ENCODE results near the gene MSRB2.
"Not testable (repeated sequence)": the region's sequence is repeated elsewhere in the genome, so short reads cannot be mapped to it uniquely, and the experiment has no call there.

The MSRB2 gene

DNA sequence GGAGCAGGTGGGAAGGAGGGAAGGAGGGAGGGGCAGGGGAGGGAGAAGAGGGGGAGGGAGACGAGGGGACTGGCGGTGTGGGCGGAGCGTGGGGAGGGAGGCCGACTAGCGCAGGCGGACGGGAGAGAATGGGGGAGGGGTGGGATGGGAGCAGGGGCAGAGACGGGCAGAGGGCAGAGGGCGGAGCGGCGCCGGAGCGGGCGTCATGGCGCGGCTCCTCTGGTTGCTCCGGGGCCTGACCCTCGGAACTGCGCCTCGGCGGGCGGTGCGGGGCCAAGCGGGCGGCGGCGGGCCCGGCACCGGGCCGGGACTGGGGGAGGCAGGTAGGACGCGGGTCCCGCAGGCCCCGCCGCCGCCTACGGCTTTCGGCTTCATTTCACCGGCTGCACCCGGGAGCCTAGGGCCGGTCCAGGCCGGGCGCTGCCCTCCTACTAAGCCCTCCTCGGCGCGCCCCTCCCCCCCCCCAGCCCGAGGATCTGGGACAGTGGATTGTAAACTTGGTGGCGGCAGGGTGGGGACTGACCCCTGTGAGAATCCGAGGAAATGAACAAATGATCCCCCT lies at the start of gene MSRB2:
TSS of gene MSRB2 (plus strand) at position 176 of the 562 bp plus-strand sequence. CDS start at position 206, 30 bp downstream.
- DNase-seq, result peak; percentile 75 to 89 (median 84)

GRCh38 chr10:23046027-23046426 lies 49.4 kb upstream of the MSRB2 start:
- peak in 1 of 3 experiments; percentile 23 for DNase-seq

DNA sequence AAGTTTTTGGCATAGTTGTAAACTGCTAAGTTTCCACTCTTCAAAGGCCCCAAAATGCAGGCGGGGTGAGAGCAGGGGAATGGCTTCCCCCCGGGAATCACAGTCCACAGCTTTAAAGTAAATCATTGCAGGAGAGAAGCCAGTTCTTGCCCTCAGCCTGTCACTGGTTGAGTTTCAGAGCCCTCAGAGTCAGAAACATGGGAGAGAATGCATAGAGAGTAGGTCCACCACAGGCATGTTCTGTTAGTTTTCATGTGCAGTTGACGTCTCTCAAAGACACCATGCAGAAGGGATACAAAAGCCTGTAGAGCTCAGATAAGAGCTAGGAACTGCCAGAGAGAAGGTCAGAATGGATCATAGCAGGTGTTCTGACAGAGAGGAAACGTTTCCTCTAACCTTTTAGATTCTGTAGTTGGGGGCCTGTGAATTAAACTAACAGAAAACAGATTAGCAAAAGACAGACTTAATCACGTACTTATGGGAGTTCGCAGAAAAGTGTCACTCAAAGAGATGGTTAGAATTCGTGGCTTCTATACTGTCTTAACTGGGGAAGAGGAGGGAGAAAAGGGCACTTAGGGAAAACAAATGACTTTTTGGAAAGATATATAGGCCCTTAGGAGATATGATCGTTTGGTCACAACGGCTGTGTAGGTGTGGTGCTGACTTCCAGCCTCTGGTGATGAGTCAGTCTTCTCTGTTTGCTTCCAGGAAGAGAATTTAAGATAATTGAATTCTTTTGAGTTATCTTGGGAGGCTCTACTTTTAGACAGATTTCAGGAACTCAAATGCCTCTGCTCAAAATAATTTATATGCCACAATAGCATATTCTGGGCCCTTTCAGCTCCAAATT lies 48.0 kb upstream of the MSRB2 start:
- no peak for DNase-seq

GRCh38 chr10:23048191-23048590 lies 47.2 kb upstream of the MSRB2 start:
- no peak for DNase-seq

DNA sequence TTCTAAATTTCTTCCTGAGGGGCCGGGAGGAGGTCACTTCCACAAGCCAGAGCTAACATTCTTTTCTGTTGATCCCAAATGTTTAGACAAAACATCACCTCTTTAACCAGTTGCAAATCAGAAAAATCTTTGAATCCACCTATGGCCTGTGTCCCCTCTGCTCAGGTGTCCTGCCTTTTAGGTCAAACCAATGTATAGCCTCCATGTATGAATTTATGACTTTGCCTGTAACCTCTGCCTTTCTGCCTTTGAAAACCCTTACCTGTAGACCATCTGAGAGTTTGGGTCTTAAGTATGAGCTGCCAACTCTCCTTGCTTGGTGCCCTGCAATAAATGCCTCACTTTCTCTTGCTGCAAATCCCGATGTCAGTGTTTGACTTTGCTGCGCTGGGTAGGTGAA lies 44.1 kb upstream of the MSRB2 start:
- DNase-seq, result no peak

- no peak for DNase-seq
Observed at GRCh38 chr10:23051855-23052331, 43.5 kb upstream of the MSRB2 start.

DNA sequence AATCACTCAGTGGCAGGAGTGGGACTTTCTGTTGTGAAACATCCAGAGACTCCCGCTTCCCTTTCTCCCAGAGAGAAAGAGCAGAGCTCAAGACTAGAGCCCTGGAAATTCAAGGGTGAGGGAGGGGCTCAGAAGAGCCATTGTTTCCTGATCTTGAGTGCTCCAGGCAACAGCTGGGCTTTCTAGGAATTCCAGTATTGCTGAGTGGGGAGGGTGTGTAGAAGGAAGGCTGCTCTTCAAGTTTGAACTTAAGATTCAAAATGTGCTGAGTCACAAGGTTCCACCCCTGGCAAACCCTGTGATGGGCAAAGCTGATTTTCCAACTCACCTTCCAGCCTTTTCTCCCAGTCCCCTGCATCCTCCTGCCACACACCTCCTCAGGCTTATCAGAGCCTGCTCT lies 42.3 kb upstream of the MSRB2 start:
- peak in 1 of 3 experiments; percentile 53 for DNase-seq

GRCh38 chr10:23055424-23056185 lies 39.8 kb upstream of the MSRB2 start:
- peak in 2 of 3 experiments; percentile 12 to 56 for DNase-seq

- no peak for DNase-seq
Observed at GRCh38 chr10:23056186-23056579, 39.2 kb upstream of the MSRB2 start.

DNA sequence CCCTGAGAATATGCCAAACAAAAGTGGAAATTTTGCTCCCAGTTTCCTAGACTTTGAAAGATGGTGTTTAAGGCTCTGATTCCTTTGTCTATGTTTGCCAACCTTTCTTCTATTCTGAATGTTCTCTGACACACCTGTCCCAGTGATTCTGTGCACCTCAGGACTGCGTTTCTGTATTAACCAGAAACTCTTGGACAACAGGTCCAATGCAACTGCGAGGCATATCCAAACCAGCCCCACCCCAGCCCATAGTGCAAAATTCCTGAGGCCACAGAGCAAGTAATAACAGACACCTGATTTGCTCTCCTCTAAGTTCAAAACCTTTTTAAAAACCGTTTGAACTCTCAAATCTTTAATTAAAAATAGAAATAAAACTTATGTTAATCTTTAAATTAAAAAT lies 37.0 kb upstream of the MSRB2 start:
- DNase-seq, result no peak

- peak in 1 of 3 experiments; percentile 53 for DNase-seq
Observed at GRCh38 chr10:23060918-23061317, 34.5 kb upstream of the MSRB2 start.

DNA sequence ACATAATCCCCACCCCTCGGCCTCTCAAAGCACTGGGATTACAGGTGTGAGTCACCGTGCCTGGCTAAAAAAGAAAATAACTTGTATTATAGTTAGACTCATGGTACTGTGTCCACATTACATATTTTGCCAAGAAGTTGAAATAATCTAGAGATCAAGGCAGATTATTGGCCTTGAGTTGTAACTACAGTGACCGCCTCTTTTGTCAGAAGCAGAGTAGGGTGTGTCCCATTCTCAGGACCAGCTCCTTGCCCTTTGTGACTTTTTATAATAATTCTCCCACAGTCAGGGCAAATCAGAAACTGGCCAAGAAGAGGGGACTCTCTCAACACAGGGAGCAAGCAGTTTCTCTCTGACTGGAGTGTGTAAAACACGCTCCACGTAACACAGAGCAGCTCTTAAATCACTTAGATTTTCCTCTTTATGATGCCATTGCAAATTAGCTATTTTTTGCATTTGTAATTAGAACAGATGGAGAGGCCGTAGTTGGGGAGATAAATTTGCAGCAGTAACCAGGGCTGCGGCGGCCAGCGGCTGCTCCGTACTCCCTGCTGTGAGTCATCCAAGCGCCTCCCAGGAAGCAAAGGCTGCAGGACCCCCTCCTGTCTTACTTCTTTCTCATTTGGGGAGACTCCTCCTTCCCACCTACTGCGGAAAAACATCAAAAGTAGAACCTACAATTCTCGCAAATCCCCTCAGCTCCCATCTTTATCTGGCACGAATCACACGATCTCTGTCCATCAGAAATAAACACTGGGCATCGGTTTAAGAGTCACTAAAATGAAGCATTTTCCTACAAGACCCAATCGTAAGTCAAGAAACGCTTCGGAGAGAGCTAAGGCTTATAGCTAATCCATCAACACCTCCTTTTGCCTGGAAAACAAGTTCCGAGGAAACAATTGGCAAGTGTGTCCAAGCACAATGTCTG lies 32.1 kb upstream of the MSRB2 start:
- DNase-seq, result no peak

DNA sequence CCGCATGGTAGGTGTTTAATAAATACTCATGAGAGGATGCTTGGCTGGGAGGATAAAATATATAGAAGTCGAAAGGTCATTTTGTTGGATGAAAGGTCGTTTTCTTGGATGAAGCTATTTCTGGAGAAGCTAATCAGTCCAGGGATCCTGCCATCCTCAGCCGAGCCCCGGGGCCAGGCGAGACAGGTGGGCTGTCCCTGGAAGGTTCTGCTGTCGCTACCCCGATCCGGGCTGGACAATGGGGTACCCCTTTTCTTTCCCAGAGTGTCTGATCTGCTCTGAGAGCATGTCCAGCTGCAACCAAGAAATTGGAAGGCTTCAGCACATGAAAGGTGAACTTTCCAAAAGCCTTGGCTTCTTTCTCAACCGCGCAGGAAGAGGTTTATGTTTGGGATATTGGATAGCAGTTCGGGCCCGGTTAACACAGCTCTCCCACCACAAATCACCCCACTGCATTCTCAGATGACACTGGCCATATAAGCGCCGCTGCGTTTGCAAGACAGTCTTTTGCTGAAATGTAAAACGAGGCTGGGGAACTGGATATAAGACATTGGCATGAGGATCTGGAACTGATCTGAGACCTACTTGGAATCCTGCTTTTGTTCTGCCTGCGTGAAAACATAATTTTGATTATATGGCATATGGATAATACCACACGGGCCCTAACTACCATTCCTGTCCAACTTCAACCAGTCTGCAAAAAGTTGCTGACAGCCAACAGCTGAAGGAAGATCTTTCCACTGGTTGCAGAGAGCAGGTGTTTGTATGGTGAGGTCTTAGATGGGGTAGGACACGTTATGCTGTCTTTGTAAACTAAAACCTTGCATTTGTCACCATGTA lies 31.2 kb upstream of the MSRB2 start:
- DNase-seq, result no peak

- DNase-seq, result not testable (repeated sequence)
Observed at GRCh38 chr10:23064813-23065114, 30.6 kb upstream of the MSRB2 start.

- DNase-seq, result no peak
Observed at GRCh38 chr10:23065181-23065948, 30.0 kb upstream of the MSRB2 start.

GRCh38 chr10:23067337-23067736 lies 28.0 kb upstream of the MSRB2 start:
- no peak for DNase-seq

- peak; percentile 40 to 77 (median 59) for DNase-seq
Observed at GRCh38 chr10:23067939-23068775, 27.2 kb upstream of the MSRB2 start.

DNA sequence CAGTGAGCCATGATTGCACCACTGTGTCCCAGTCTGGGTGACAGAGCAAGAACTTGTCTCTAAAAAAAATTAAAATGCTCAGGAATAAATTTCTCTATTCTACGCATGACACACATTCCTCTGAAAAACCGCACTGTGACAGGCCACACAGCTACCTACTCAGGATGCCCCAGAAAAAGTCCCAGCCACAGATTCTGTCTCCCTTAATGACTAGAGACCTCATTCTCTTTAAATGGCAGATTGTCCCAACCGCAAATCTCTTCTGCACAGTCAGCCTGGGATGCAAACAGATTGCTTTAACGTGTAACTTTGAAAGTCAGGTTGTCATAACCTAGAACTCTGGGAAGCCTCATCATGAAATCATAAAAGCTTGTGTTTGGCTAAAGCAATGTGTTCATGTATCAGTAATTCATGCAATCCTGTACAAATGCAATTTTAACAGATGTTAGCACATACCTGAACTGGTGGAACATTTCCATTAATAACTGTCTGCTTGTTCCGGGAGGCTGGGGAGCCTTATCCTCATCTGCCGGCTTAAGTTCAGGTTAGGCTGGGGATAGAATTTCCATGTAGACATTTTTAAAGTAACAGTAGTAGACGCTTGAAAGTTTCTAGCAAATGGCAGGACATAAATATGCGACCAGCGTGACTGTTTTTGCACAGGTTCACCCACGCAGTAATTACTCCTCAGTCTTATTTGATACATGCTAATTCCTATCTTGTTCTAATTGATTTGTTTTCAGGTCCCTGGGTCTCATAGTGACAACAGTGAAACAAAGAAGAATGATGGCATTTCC lies 26.2 kb upstream of the MSRB2 start:
- DNase-seq, result no peak
